ENCODE measurements around the gene PAM16. TPM values are rescaled to one million over a fixed set of nuclear protein-coding genes. Genes with fewer than 3 reads are reported as not detected.

PAM16 gene
- total and polyA plus RNA-seq, 2 of the 8 experiments (the other 6 are each of a cell fraction or from before 2014, with no cell fraction given): 78.3 to 198 TPM

DNA sequence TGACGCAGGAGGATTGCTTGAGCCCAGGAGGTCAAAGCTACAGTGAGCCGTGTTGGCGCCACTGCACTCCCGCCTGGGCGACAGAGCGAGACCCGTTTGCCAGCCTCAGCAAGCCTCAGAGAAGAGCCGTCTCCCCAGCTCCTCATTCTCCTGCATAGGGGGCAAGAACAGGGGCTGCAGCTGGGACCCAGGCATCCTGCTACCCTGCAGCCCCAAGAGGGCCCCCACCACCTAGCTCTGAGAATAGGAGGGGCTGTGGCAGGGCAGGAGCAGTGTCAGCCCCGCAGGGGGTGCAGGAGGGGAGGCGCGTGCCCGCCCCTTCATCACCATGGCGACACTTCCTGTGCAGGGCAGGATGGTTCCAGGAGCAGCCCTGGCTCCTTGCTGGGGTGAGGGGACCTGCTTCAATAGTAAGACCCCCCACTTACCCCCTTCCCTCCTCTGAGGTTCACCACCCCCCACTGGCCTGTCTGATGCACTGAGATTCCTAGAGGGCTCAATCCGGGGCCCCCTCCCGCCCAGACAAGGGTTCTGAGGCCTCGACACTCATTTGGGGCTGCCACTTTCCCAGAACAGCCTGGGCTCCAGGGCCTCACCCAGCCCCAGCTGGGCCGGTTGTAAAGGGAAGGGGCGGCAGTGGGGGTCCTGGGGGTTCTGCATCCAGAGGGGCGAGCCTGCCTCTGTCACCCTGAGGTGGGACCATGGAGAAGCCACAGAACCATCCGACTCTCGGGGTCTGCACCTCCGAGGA lies 40.7 kb upstream of the PAM16 start:
- ChIA-PET POLR2A (ENCODE audit: partially characterized antibody) (interaction anchor here (0.8 to 11.9 kb wide), 26 partner anchors 11 to 120 kb away, joined by 3 to 223 read pairs (median 6); partner anchors contain the start of genes GLIS2, HMOX2, PAM16 and TFAP4), CTCF (ENCODE audit: partially characterized antibody) (interaction anchor here (0.9 to 24.8 kb wide), 16 partner anchors 9 to 109 kb away, joined by 3 to 659 read pairs (median 5); partner anchors contain the start of gene PAM16)
- H3K9ac ChIP-seq (replicated peaks in 1 of 4; ENCODE audit: extremely low read depth in 1 of 4, low read depth in 3 of 4, low read length in 3 of 4): 0 out of 7 replicates have a peak overlapping the region, but pooled peaks of 1 of the 4 experiments have one; percentile 9

More for the DNA sequence above, 40.7 kb upstream of the PAM16 start:
- no peaks in the 10 kb centered on the region for H3K23me2 ChIP-seq (ENCODE audit: low read depth, low read length)
- DNase-seq (ENCODE audit: low read depth in 1 of 2, low spot score in 2 of 2) (peak in 1 of 2 experiments; percentile 88), FAIRE-seq (no peak)
- H3K27me3 ChIP-seq (replicated peaks in 1 of 4; ENCODE audit: control insufficient read depth in 3 of 4, extremely low read depth in 1 of 4, insufficient read depth in 3 of 4, low read length in 3 of 4): no peaks in the 10 kb centered on the region
- peak overlapping the region; percentile 99 for H2BK20ac ChIP-seq (ENCODE audit: low read length)
- no peaks in the 10 kb centered on the region for H3K79me1 ChIP-seq (ENCODE audit: low read depth, low read length)
- no peaks in the 10 kb centered on the region for H3K36me3 ChIP-seq (ENCODE audit: control insufficient read depth in 2 of 4, insufficient read depth in 4 of 4, low read length in 3 of 4)
- H2BK15ac ChIP-seq (ENCODE audit: low read length): peak overlapping the region; percentile 75; the same call in 1 of the 2 replicates
- H3K4me3 ChIP-seq (ENCODE audit: extremely low read depth in 1 of 4, insufficient read depth in 2 of 4, low read depth in 3 of 4, low read length in 4 of 4): peak overlapping the region in 1 of 4 experiments; percentile 25; a peak in 1 of 8 replicates
- no peak overlapping the region for H2AFZ ChIP-seq (ENCODE audit: low read length)
- H3K4ac ChIP-seq (replicated peaks; ENCODE audit: insufficient read length, low read depth, low read length): peak overlapping the region; percentile 99
- H2BK5ac ChIP-seq (ENCODE audit: low read depth, low read length): peak overlapping the region; percentile 98; the same call in 1 of the 2 replicates
- H3K9me3 ChIP-seq (ENCODE audit: insufficient read depth in 2 of 2, low read depth in 1 of 2, low read length in 1 of 2): no peaks in the 10 kb centered on the region
- peak overlapping the region; percentile 90 for H3K27ac ChIP-seq (ENCODE audit: low read depth, low read length)
- peak overlapping the region; percentile 76; the same call in 1 of the 2 replicates for H2AK5ac ChIP-seq (ENCODE audit: low read depth, low read length)
- peak overlapping the region; percentile 89 for H3K56ac ChIP-seq (replicated peaks; ENCODE audit: insufficient read length, low read depth, low read length)
- H3K79me2 ChIP-seq (ENCODE audit: control insufficient read depth in 1 of 2, insufficient read depth in 2 of 2, low read length in 2 of 2): no peaks in the 10 kb centered on the region
- H4K5ac ChIP-seq (ENCODE audit: insufficient read length, low read depth, low read length): peak overlapping the region; percentile 91
- H4K91ac ChIP-seq (replicated peaks; ENCODE audit: insufficient read length, low read length): peak overlapping the region; percentile 99
- H3K4me1 ChIP-seq (replicated peaks in 1 of 4; ENCODE audit: control insufficient read depth in 3 of 4, insufficient read depth in 4 of 4, low read length in 3 of 4): peaks cover 12 to 50% (median 43%) of the 10 kb centered on the region in 4 experiments
- peak overlapping the region; percentile 88; the same call in 1 of the 2 replicates for H4K8ac ChIP-seq (ENCODE audit: extremely low read depth, insufficient read depth, low read length)
- no peaks in the 10 kb centered on the region for H4K20me1 ChIP-seq (replicated peaks in 1 of 2; ENCODE audit: control insufficient read depth in 1 of 2, insufficient read depth in 2 of 2, low read length in 2 of 2)
- H2BK120ac ChIP-seq (replicated peaks; ENCODE audit: low read depth, low read length): peak overlapping the region; percentile 98
- WGBS, 2 experiments (ENCODE audit: extremely low coverage in 1 of 2, insufficient coverage in 1 of 2, insufficient read length in 1 of 2, insufficient replicate concordance in 2 of 2, low coverage in 1 of 2, low lambda C conversion rate in 2 of 2, missing lambda C conversion rate in 1 of 2): 56% methylated on average over 21 of the region's 22 CpGs; no CpG with 5 or more reads in 1 of the 2 experiments
- H3K23ac ChIP-seq (ENCODE audit: insufficient read length): no peak overlapping the region
- peak overlapping the region; percentile 94 for H2BK12ac ChIP-seq (ENCODE audit: low read depth, low read length)
- peak overlapping the region; percentile 93 for H3K18ac ChIP-seq (ENCODE audit: extremely low read depth, low read length)
- peak; percentile 25; the same call in 1 of the 2 replicates for TF ChIP-seq GABPA (IDR thresholded peaks at IDR 0.05; ENCODE audit: borderline replicate concordance, insufficient read depth, low read length)
- TF ChIP-seq, protein P1, sequence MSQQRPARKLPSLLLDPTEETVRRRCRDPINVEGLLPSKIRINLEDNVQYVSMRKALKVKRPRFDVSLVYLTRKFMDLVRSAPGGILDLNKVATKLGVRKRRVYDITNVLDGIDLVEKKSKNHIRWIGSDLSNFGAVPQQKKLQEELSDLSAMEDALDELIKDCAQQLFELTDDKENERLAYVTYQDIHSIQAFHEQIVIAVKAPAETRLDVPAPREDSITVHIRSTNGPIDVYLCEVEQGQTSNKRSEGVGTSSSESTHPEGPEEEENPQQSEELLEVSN (IDR thresholded peaks at IDR 0.05): no peak
- TF ChIP-seq FOSL1 (IDR thresholded peaks at IDR 0.05; ENCODE audit: insufficient read depth, low read depth, low read length): no peak
- TF ChIP-seq, protein P2, sequence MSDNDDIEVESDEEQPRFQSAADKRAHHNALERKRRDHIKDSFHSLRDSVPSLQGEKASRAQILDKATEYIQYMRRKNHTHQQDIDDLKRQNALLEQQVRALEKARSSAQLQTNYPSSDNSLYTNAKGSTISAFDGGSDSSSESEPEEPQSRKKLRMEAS (IDR thresholded peaks at IDR 0.05): peak; percentile 40; the same call in 1 of the 2 replicates
- peak overlapping the region; percentile 4 to 49; a peak in 3 of 4 replicates for H3K4me2 ChIP-seq (ENCODE audit: insufficient read depth in 1 of 2, low read depth in 2 of 2, low read length in 2 of 2)
- H3K14ac ChIP-seq (ENCODE audit: insufficient read length): no peak overlapping the region
